Prostate gland (tissue), 2 donors: ENCODE data around the gene FMNL3. TPM values are rescaled to one million over a fixed set of nuclear protein-coding genes. Genes with fewer than 3 reads are reported as not detected.
"Not testable (repeated sequence)": the region's sequence is repeated elsewhere in the genome, so short reads cannot be mapped to it uniquely, and the experiment has no call there.

Experiments used
- DNase-seq: peaks from one replicate; pipeline ENCODE4 v3.0.0-alpha.2; 2019; ENCODE audit warnings: low spot score
- H3K27ac ChIP-seq, 2 donors: fragments of 200-600 bp; sonication (generic); 2 replicates each; pipeline ENCODE4 v1.5.1; 2017 to 2019
- H3K27me3 ChIP-seq: fragments of 200-600 bp; sonication (generic); replicated peaks from 2 replicates; pipeline ENCODE4 v1.5.1; 2019; ENCODE audit not compliant: insufficient read depth
- H3K36me3 ChIP-seq, 2 donors: fragments of 200-600 bp; sonication (generic); 1 replicate in 1 of 2; 2 replicates in 1 of 2; pipeline versions ENCODE4 v1.5.1 to v1.8.1; 2017 to 2019
- H3K4me1 ChIP-seq: fragments of 200-600 bp; sonication (generic); replicated peaks from 2 replicates; pipeline ENCODE4 v1.5.1; 2019
- H3K4me3 ChIP-seq, 2 donors: fragments of 200-600 bp; sonication (generic); 2 replicates each; pipeline ENCODE4 v1.5.1; 2017 to 2019
- H3K9me3 ChIP-seq: fragments of 200-600 bp; sonication (generic); 2 replicates; pipeline ENCODE4 v1.5.1; 2017
- CTCF ChIP-seq, 4 experiments: fragments of 200-600 bp in 2 of 4; fragments of 450-650 bp in 2 of 4; sonication (generic) in 2 of 4; IDR thresholded peaks; 1 replicate in 3 of 4; 2 replicates in 1 of 4; pipeline ENCODE4 v1.5.1; 2016 to 2019; ENCODE audit warnings: antibody characterized with exemption in 4 of 4, mild to moderate bottlenecking in 2 of 4, moderate library complexity in 2 of 4
- POLR2A ChIP-seq: fragments of 450-650 bp; IDR thresholded peaks from one replicate; pipeline ENCODE4 v1.6.1; 2016; ENCODE audit warnings: antibody characterized with exemption, mild to moderate bottlenecking
- POLR2AphosphoS5 ChIP-seq: sonication (generic); formaldehyde crosslinking; IDR thresholded peaks from one replicate; pipeline ENCODE4 v1.6.1; 2017; ENCODE audit warnings: antibody characterized with exemption
- WGBS: methylation state at CpG from one replicate; pipeline ENCODE4 v1.1.5; 2018; 5-methylcytosine and 5-hydroxymethylcytosine counted together
- intact Hi-C: fragments of 100-400 bp; cut with DNase I; formaldehyde crosslinking; loops from one replicate; pipeline ENCODE4 v1.14.2; 2022
- total RNA-seq, 2 donors: library from RNA; depleted of rRNA; stranded (reverse); fragments of >200 nt; gene quantifications; one replicate each; pipeline ENCODE4 v1.1.0, GENCODE V29; 2016

FMNL3 gene
- total RNA-seq, 2 donors from 2014 or later = 4.5 to 52.9 TPM

GRCh38 chr12:49720214-49720613, 13.0 kb upstream of the FMNL3 start:
- 45% methylated on average over 1 of the region's 1 CpG for WGBS
- no peak overlapping the region for H3K4me3 ChIP-seq
- H3K4me1 ChIP-seq = no peaks in the 10 kb centered on the region
- no peaks in the 10 kb centered on the region for H3K27me3 ChIP-seq
- DNase-seq = no peak
- no peak overlapping the region for H3K27ac ChIP-seq
- intact Hi-C loops = no loop called here
- no peaks in the 10 kb centered on the region for H3K36me3 ChIP-seq
- no peaks in the 10 kb centered on the region for H3K9me3 ChIP-seq
- TF ChIP-seq CTCF (IDR thresholded peaks at IDR 0.05) = no peak

DNA sequence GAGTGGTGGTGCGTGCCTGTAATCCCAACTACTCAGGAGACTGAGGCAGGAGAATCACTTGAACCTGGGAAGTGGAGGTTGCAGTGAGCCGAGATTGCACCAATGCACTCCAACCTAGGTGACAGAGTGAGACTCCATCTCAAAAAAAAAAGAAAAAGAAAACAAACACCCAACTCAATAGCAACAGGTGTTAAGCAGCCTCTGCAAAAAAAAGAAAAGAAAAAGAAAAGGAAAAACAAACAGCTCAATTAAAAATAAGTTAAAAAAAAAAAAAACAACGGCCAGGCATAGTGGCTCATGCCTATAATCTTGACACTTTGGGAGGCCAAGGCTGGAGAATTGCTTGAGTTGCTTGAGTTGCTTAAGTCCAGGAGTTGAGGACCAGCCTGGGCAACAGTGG, 10.6 kb upstream of the FMNL3 start:
- H3K4me1 ChIP-seq, intact Hi-C loops, H3K36me3 ChIP-seq, H3K4me3 ChIP-seq, H3K27ac ChIP-seq, DNase-seq, H3K9me3 ChIP-seq, H3K27me3 ChIP-seq: not testable (repeated sequence)
- 84% methylated on average over 3 of the region's 3 CpGs for WGBS

DNA sequence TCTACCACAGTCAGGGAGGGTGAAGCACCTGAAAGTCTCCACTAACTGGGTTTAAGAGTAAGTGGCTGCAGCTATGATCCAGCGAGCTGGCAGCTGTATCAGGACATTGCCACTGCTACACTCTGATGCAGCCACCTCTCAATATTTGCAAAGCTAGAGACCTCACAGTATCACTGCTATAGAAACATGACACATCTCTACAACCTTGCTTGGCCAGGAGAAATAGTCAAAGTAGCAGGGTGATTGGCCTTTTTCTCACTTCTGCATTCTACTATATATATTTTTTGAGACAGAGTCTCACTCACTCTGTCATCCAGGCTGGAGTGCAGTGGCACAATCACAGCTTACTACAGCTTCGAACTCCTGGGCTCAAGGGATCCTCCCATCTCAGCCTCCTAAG, 9.3 kb upstream of the FMNL3 start:
- no peaks in the 10 kb centered on the region for H3K9me3 ChIP-seq
- WGBS = 63% methylated on average over 2 of the region's 2 CpGs
- H3K27me3 ChIP-seq = no peaks in the 10 kb centered on the region
- no peak overlapping the region for H3K27ac ChIP-seq
- TF ChIP-seq CTCF (IDR thresholded peaks at IDR 0.05) (no peak), POLR2AphosphoS5 (no peak), POLR2A (no peak)
- intact Hi-C loops = no loop called here
- no peak overlapping the region for H3K4me3 ChIP-seq
- no peaks in the 10 kb centered on the region for H3K4me1 ChIP-seq
- DNase-seq = no peak
- H3K36me3 ChIP-seq = no peaks in the 10 kb centered on the region

GRCh38 chr12:49713952-49714351, 6.7 kb upstream of the FMNL3 start:
- H3K4me3 ChIP-seq, H3K27me3 ChIP-seq, intact Hi-C loops, H3K9me3 ChIP-seq, H3K36me3 ChIP-seq, DNase-seq, H3K4me1 ChIP-seq, H3K27ac ChIP-seq: not testable (repeated sequence)
- WGBS = 94% methylated on average over 3 of the region's 3 CpGs

- no peak overlapping the region for H3K27ac ChIP-seq
- H3K27me3 ChIP-seq = no peaks in the 10 kb centered on the region
- no peaks in the 10 kb centered on the region for H3K4me1 ChIP-seq
- TF ChIP-seq POLR2AphosphoS5 = no peak
- TF ChIP-seq CTCF (IDR thresholded peaks at IDR 0.05) = no peak
- no peak for TF ChIP-seq POLR2A
- DNase-seq = no peak
- intact Hi-C loops = no loop called here
- WGBS = 94% methylated on average over 3 of the region's 3 CpGs
- no peak overlapping the region for H3K4me3 ChIP-seq
- H3K36me3 ChIP-seq = no peaks in the 10 kb centered on the region
- no peaks in the 10 kb centered on the region for H3K9me3 ChIP-seq
These were observed 1.6 kb upstream of the FMNL3 start for GRCh38 chr12:49708851-49709250.

DNA sequence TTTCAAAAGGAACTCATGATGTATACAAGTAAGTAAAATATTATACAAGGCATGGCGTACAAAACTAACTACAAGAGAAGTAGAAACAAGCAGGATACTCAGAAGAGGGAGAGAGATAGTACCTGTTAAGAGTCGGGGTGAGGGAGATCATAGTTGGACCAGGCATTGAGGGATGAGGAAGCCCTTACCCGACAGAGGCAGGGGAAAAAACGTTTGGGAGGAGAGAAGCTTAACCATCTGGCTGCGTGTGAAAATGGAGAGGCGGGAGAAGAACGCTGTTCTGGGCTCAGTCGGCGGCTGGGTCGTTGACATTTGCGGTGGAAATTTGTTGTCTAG, 575 bp upstream of the FMNL3 start:
- WGBS = 42% methylated on average over 11 of the region's 11 CpGs
- Histone ChIP-seq H3K4me1 (no peaks in the 10 kb centered on the region), H3K4me3 (no peak overlapping the region), H3K27me3 (no peaks in the 10 kb centered on the region), H3K36me3 (no peaks in the 10 kb centered on the region), H3K27ac (no peak overlapping the region), H3K9me3 (no peaks in the 10 kb centered on the region)
- intact Hi-C loops = loop anchor here (1.0 to 2.0 kb wide), 2 partner anchors 35 to 63 kb away; no protein-coding TSS in a partner anchor
- TF ChIP-seq CTCF (IDR thresholded peaks at IDR 0.05) (no peak), POLR2A (no peak), POLR2AphosphoS5 (no peak)
- DNase-seq = no peak
